WTC11 (cell line): Measurements from ENCODE around the gene SDC4. TPM values are rescaled to one million over a fixed set of nuclear protein-coding genes. Genes with fewer than 3 reads are reported as not detected.

Experiments
- ATAC-seq: fragments of 200-7000 bp; cut with Tn5 transposase; 2 replicates; pipeline ENCODE4 v1.10.0; 2021; ENCODE audit warnings: mild to moderate bottlenecking, moderate library complexity
- CTCF ChIA-PET: fragments of 300-600 bp; sonication (Branson Sonifier 250); formaldehyde crosslinking; loops from one replicate; lab custom pipeline; 2021; ENCODE audit warnings: antibody characterized with exemption; lab: Charles Lee
- POLR2A ChIA-PET: fragments of 350-600 bp; sonication (Branson Sonifier 250); formaldehyde crosslinking; loops from one replicate; lab custom pipeline; 2021; ENCODE audit warnings: antibody characterized with exemption; lab: Charles Lee
- DNase-seq: peaks from one replicate; pipeline ENCODE4 v3.0.0; 2021; ENCODE audit warnings: low spot score
- H3K27ac Mint-ChIP-seq: 2 replicates; pipeline ENCODE4 v1.8.0; 2021; ENCODE audit warnings: mixed read lengths
- H3K27me3 Mint-ChIP-seq: 2 replicates; pipeline ENCODE4 v1.8.0; 2021; ENCODE audit warnings: low read depth, mild to moderate bottlenecking, moderate library complexity, mixed read lengths
- H3K36me3 Mint-ChIP-seq: 2 replicates; pipeline ENCODE4 v1.8.0; 2021; ENCODE audit warnings: mixed read lengths
- H3K4me1 Mint-ChIP-seq: 2 replicates; pipeline ENCODE4 v1.8.0; 2022; ENCODE audit warnings: mixed read lengths
- H3K4me3 Mint-ChIP-seq: 2 replicates; pipeline ENCODE4 v1.8.0; 2021; ENCODE audit warnings: mild to moderate bottlenecking, moderate library complexity, mixed read lengths
- H3K9me3 Mint-ChIP-seq: 2 replicates; pipeline ENCODE4 v1.8.0; 2021; ENCODE audit warnings: mixed read lengths
- ATF2 ChIP-seq: sonication (generic); formaldehyde crosslinking; IDR thresholded peaks from 2 replicates; pipeline ENCODE4 v1.8.1; 2022; ENCODE audit warnings: low read depth, missing genetic modification reagents, borderline replicate concordance
- CREM ChIP-seq: sonication (generic); formaldehyde crosslinking; IDR thresholded peaks from 2 replicates; pipeline ENCODE4 v1.8.1; 2022; ENCODE audit warnings: mild to moderate bottlenecking, missing genetic modification reagents, moderate library complexity
- FOXP1 ChIP-seq: sonication (generic); formaldehyde crosslinking; IDR thresholded peaks from 2 replicates; pipeline ENCODE4 v1.8.0; 2022; ENCODE audit warnings: missing genetic modification reagents, mild to moderate bottlenecking, moderate library complexity, borderline replicate concordance
- FOXP4 ChIP-seq: sonication (generic); formaldehyde crosslinking; IDR thresholded peaks from 2 replicates; pipeline ENCODE4 v1.8.0; 2022; ENCODE audit warnings: mild to moderate bottlenecking, missing genetic modification reagents
- HMGA2 ChIP-seq: fragments of 250-450 bp; sonication (Bioruptor Pico); IDR thresholded peaks from 2 replicates; pipeline ENCODE4 v1.4.0; 2021; ENCODE audit warnings: mild to moderate bottlenecking, moderate library complexity
- MXD4 ChIP-seq: fragments of 250-450 bp; sonication (Bioruptor Pico); IDR thresholded peaks from 2 replicates; pipeline ENCODE4 v1.8.0; 2021; ENCODE audit warnings: mild to moderate bottlenecking, moderate library complexity, borderline replicate concordance
- MYBL2 ChIP-seq: sonication (generic); formaldehyde crosslinking; IDR thresholded peaks from 2 replicates; pipeline ENCODE4 v1.8.1; 2023; ENCODE audit warnings: mild to moderate bottlenecking, moderate library complexity, missing genetic modification reagents
- NR2C2 ChIP-seq: sonication (generic); formaldehyde crosslinking; IDR thresholded peaks from 2 replicates; pipeline ENCODE4 v1.8.0; 2022; ENCODE audit warnings: mild to moderate bottlenecking, missing genetic modification reagents
- RORB ChIP-seq: fragments of 250-450 bp; sonication (Bioruptor Pico); IDR thresholded peaks from 2 replicates; pipeline ENCODE4 v1.9.0; 2021; ENCODE audit warnings: mild to moderate bottlenecking
- SMAD3 ChIP-seq: sonication (generic); formaldehyde crosslinking; IDR thresholded peaks from 2 replicates; pipeline ENCODE4 v1.8.0; 2022; ENCODE audit warnings: missing genetic modification reagents, mild to moderate bottlenecking, borderline replicate concordance
- TP53 ChIP-seq: sonication (generic); formaldehyde crosslinking; IDR thresholded peaks from 2 replicates; pipeline ENCODE4 v1.8.1; 2023; ENCODE audit warnings: mild to moderate bottlenecking, missing genetic modification reagents
- ZNF138 ChIP-seq: sonication (generic); formaldehyde crosslinking; conservative IDR thresholded peaks from 2 replicates; pipeline ENCODE4 v1.8.1; 2022; ENCODE audit warnings: mild to moderate bottlenecking, moderate library complexity, missing genetic modification reagents
- total RNA-seq: library from RNA; stranded (reverse); gene quantifications from 3 replicates; pipeline ENCODE4 v1.2.3, GENCODE V29; 2021
- TF ChIP-seq, protein P1 (sequence below): fragments of 250-450 bp; sonication (Bioruptor Pico); conservative IDR thresholded peaks from 2 replicates; pipeline ENCODE4 v1.9.0; 2021; ENCODE audit warnings: mild to moderate bottlenecking
- TF ChIP-seq, protein P2 (sequence below): sonication (generic); formaldehyde crosslinking; IDR thresholded peaks from 2 replicates; pipeline ENCODE4 v1.8.0; 2022; ENCODE audit warnings: mild to moderate bottlenecking, missing genetic modification reagents
- TF ChIP-seq, protein P3 (sequence below): sonication (generic); formaldehyde crosslinking; IDR thresholded peaks from 2 replicates; pipeline ENCODE4 v1.8.1; 2022; ENCODE audit warnings: mild to moderate bottlenecking, moderate library complexity, missing genetic modification reagents
- TF ChIP-seq, protein P4 (sequence below): sonication (generic); formaldehyde crosslinking; IDR thresholded peaks from 2 replicates; pipeline ENCODE4 v1.8.1; 2023; ENCODE audit warnings: mild to moderate bottlenecking, missing genetic modification reagents, moderate library complexity
- TF ChIP-seq, protein P5 (sequence below): sonication (generic); formaldehyde crosslinking; IDR thresholded peaks from 2 replicates; pipeline ENCODE4 v1.8.1; 2023; ENCODE audit warnings: mild to moderate bottlenecking, missing genetic modification reagents
- TF ChIP-seq, protein P6 (sequence below): sonication (generic); formaldehyde crosslinking; IDR thresholded peaks from 2 replicates; pipeline ENCODE4 v1.8.1; 2023; ENCODE audit warnings: mild to moderate bottlenecking, missing genetic modification reagents
- TF ChIP-seq, protein P7 (sequence below): fragments of 250-450 bp; sonication (Bioruptor Pico); IDR thresholded peaks from 2 replicates; pipeline ENCODE4 v2.1.2; 2022; ENCODE audit warnings: mild to moderate bottlenecking, moderate library complexity
- TF ChIP-seq, protein P8 (sequence below): fragments of 250-450 bp; sonication (Bioruptor Pico); IDR thresholded peaks from 2 replicates; pipeline ENCODE4 v1.9.0; 2021; ENCODE audit warnings: mild to moderate bottlenecking

Gene SDC4
- total RNA-seq, 1 experiment from 2014 or later = 64.0 TPM

DNA sequence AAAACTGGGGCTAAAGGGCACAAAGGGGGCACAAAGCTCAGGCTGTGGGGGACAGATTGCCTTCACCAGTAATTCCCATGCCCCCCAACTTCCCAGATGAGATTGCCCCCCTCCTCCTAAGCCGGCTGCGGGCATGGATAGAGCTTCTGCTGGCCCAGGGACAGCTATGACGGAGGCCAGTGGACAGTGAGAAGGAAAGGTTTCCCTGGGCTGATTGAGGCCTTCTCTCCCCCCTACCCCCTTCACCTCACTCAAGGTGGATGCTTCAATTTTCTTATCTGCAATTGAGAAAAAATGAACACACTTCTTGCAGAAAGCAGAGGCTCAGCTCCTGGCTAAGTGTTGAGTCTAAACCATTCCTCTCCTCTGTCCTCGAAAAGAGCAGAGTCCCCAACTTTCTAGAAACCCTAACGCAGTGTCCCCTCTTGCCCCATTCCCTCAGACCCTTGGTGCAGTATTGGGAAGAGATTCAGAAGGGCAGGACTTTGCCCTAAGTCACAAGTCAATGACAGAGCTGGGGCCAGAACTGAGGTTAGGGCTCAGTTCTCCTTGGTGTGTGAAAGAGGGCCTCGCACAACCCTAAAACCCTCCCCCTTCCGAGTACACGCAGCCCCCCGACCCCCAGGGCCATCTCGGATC, 808 bp downstream of the SDC4 start:
- H3K9me3 Mint-ChIP-seq = no peaks in the 10 kb centered on the region
- DNase-seq = no peak
- no peaks in the 10 kb centered on the region for H3K36me3 Mint-ChIP-seq
- POLR2A ChIA-PET = interaction anchor here (1.3 to 2.3 kb wide), 4 partner anchors 14 to 60 kb away, joined by 4 to 9 read pairs (median 7); partner anchors contain the start of gene SYS1
- TF ChIP-seq SMAD3 (CRISPR knock-in tag) (no peak), TP53 (no peak), MYBL2 (CRISPR knock-in tag) (no peak), NR2C2 (CRISPR knock-in tag) (no peak), CREM (CRISPR knock-in tag) (no peak), ATF2 (no peak), HMGA2 (CRISPR knock-in tag) (no peak), MXD4 (CRISPR knock-in tag) (no peak), FOXP1 (CRISPR knock-in tag) (no peak), RORB (CRISPR knock-in tag) (no peak), ZNF138 (CRISPR knock-in tag) (no peak), FOXP4 (CRISPR knock-in tag) (no peak)
- TF ChIP-seq, protein P1, sequence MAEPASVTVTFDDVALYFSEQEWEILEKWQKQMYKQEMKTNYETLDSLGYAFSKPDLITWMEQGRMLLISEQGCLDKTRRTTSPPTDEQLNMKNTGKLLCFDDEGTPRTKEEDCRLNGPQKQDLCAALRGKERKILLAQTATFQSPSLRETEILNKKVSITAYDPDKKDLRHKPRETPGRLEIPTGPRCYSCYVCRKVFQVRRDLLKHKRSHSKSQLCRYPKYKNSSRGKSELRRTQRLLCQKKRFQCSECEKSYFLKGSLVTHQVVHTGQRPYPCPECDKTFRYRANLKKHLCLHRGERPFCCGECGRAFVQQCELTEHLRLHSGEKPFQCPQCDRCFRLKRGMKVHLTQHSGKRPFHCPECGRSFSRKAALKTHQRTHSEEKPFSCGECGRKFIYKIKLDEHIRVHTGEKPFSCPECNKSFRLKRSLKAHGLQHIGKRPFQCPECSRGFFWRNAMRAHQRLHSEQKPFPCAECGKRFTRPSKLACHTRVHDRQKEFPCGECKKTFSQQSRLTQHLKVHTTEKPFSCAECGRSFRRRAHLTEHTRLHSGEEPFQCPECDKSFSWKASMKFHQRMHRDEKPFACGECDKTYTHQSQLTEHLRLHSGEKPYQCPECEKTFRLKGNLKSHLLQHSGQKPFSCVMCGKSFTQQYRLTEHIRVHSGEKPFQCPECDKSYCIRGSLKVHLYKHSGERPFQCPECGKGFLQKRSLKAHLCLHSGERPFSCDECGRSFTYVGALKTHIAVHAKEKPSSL (CRISPR knock-in tag) = no peak
- TF ChIP-seq, protein P2, sequence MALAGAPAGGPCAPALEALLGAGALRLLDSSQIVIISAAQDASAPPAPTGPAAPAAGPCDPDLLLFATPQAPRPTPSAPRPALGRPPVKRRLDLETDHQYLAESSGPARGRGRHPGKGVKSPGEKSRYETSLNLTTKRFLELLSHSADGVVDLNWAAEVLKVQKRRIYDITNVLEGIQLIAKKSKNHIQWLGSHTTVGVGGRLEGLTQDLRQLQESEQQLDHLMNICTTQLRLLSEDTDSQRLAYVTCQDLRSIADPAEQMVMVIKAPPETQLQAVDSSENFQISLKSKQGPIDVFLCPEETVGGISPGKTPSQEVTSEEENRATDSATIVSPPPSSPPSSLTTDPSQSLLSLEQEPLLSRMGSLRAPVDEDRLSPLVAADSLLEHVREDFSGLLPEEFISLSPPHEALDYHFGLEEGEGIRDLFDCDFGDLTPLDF (CRISPR knock-in tag) = no peak
- TF ChIP-seq, protein P3, sequence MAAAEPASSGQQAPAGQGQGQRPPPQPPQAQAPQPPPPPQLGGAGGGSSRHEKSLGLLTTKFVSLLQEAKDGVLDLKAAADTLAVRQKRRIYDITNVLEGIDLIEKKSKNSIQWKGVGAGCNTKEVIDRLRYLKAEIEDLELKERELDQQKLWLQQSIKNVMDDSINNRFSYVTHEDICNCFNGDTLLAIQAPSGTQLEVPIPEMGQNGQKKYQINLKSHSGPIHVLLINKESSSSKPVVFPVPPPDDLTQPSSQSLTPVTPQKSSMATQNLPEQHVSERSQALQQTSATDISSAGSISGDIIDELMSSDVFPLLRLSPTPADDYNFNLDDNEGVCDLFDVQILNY (CRISPR knock-in tag) = no peak
- TF ChIP-seq, protein P4, sequence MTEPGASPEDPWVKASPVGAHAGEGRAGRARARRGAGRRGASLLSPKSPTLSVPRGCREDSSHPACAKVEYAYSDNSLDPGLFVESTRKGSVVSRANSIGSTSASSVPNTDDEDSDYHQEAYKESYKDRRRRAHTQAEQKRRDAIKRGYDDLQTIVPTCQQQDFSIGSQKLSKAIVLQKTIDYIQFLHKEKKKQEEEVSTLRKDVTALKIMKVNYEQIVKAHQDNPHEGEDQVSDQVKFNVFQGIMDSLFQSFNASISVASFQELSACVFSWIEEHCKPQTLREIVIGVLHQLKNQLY (CRISPR knock-in tag) = no peak
- TF ChIP-seq, protein P5, sequence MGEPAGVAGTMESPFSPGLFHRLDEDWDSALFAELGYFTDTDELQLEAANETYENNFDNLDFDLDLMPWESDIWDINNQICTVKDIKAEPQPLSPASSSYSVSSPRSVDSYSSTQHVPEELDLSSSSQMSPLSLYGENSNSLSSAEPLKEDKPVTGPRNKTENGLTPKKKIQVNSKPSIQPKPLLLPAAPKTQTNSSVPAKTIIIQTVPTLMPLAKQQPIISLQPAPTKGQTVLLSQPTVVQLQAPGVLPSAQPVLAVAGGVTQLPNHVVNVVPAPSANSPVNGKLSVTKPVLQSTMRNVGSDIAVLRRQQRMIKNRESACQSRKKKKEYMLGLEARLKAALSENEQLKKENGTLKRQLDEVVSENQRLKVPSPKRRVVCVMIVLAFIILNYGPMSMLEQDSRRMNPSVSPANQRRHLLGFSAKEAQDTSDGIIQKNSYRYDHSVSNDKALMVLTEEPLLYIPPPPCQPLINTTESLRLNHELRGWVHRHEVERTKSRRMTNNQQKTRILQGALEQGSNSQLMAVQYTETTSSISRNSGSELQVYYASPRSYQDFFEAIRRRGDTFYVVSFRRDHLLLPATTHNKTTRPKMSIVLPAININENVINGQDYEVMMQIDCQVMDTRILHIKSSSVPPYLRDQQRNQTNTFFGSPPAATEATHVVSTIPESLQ = no peak
- TF ChIP-seq, protein P6, sequence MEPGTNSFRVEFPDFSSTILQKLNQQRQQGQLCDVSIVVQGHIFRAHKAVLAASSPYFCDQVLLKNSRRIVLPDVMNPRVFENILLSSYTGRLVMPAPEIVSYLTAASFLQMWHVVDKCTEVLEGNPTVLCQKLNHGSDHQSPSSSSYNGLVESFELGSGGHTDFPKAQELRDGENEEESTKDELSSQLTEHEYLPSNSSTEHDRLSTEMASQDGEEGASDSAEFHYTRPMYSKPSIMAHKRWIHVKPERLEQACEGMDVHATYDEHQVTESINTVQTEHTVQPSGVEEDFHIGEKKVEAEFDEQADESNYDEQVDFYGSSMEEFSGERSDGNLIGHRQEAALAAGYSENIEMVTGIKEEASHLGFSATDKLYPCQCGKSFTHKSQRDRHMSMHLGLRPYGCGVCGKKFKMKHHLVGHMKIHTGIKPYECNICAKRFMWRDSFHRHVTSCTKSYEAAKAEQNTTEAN (CRISPR knock-in tag) = no peak
- TF ChIP-seq, protein P7, sequence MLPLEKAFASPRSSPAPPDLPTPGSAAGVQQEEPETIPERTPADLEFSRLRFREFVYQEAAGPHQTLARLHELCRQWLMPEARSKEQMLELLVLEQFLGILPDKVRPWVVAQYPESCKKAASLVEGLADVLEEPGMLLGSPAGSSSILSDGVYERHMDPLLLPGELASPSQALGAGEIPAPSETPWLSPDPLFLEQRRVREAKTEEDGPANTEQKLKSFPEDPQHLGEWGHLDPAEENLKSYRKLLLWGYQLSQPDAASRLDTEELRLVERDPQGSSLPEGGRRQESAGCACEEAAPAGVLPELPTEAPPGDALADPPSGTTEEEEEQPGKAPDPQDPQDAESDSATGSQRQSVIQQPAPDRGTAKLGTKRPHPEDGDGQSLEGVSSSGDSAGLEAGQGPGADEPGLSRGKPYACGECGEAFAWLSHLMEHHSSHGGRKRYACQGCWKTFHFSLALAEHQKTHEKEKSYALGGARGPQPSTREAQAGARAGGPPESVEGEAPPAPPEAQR (CRISPR knock-in tag) = no peak
- TF ChIP-seq, protein P8, sequence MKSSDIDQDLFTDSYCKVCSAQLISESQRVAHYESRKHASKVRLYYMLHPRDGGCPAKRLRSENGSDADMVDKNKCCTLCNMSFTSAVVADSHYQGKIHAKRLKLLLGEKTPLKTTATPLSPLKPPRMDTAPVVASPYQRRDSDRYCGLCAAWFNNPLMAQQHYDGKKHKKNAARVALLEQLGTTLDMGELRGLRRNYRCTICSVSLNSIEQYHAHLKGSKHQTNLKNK = no peak
- peak overlapping the region; percentile 89 for H3K4me3 Mint-ChIP-seq
- H3K27me3 Mint-ChIP-seq = no peaks in the 10 kb centered on the region
- H3K27ac Mint-ChIP-seq = peak overlapping the region; percentile 19
- CTCF ChIA-PET = interaction anchor here (0.5 to 4.3 kb wide), 16 partner anchors 10 to 424 kb away, joined by 3 to 17 read pairs (median 4); partner anchors contain the start of gene SYS1
- no peak; the same call in 1 of the 2 replicates for ATAC-seq
- peaks cover 52% of the 10 kb centered on the region for H3K4me1 Mint-ChIP-seq
